GM21825 (cell line): Measurements from ENCODE around the gene BRF1.

Experiments used
- ATAC-seq: cut with Tn5 transposase; IDR thresholded peaks from one replicate; pipeline ENCODE4 v1.9.1; 2021; ENCODE audit warnings: mild to moderate bottlenecking, moderate library complexity; ENCODE audit not compliant: unreplicated experiment

Gene BRF1

DNA sequence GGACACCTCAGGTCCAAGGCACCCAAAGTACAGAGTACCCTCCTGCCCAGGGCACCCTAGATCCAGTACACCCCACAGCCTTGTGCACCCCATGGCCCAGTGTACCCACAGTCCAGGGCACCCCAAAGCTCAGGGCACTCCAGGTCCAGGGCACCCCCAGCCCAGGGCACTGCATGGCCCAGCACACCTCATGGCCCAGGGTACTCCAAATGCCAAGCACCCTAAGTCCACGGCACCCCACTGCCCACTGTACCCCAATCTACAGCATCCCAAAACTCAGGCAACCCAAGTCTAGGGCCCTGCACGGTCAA, 138.2 kb downstream of the BRF1 start:
- no peak for ATAC-seq

DNA sequence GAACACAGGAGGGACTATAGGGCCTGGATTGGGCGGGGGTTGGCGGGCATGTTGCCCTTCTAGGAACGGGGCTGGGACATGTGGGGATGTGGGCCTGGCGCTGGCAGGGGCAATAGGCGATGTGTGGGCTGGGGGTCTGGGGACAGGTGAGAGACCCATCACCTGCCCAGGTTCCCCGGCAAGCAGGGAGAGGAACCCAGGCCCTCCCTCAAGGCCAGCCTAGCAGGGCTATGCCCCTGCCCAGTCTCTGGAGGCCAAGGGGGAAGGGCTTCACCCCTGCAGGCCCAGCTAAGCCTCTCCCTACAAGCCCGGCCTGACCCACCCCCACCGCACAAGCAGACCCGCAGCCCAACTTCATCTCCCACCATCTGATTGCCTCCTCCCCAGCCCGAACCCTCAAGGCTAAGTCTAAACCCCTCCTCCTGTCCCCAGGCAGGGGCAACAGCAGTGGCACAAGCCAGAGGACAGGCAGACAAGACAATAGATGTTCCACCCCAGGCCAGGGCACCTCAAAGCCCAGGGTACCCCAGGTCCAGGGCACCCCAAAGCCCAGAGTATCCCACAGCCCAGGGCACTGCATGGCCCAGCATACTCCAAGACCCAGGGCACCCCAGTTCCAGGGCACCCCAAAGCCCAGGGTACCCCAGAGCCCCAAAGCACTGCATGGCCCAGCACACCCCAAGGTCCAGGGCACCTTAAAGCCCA, 138.7 kb downstream of the BRF1 start:
- no peak for ATAC-seq

DNA sequence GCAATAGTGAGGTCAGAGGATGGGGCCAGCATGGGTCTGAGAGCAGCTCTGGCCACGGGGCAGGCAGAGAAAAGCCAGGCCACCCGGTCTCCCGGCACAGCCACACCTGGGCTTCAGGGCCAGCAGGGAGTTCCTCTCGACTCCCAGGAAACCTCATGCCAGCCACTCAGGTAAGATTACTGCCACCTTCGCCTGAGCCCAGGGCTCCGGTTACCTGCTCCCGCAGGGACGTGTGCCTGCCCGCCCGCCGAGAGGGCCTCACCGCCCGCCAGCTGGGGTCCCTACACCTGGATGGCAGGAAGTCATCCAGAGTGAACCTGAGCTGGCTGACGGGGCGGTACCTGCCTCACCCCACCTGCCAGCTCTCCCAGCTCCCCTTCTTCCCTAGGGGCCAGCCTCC, 139.5 kb downstream of the BRF1 start:
- ATAC-seq, result no peak

DNA sequence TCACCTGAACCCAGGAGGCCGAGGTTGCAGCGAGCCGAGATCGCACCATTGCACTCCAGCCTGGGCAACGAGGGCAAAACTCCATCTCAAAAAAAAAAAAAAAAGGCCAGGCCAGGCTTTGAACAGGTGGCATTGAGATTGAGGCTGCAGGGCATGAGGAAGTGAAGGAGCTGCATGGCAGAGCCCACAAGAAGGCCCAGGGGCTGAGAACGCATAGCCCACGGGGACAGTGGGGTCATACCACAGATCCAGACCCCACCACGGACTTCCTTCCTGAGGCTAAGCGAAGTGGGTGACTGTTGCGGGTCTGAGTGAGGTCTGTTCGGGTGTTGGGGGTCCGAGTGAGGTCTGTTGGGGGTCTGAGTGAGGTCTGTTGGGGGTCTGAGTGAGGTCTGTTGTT, 140.0 kb downstream of the BRF1 start:
- ATAC-seq, result no peak

DNA sequence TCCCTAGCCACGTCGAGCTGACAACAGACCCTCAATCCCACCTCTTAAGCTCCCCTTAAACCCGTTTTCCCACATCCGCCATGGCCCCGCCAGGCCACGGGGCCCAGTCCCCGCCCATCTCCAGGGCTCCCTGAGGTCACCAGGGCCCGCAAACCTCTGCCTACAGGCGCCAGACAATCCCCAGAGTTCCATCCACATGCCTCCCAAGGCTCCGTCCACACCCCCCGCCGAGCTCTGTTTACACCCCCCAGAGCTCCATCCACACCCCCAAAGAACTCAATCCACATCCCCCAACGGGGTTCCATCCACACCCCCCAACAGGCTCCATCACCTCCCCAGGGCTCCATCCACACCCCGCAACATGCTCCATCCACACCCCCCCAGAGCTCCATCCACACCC, 141.5 kb downstream of the BRF1 start:
- no peak for ATAC-seq
